ENCODE measurements around the gene ADCY5.

Gene ADCY5

GRCh38 chr3:123386477-123387040, 62.3 kb downstream of the ADCY5 start:
- no peak for DNase-seq (ENCODE audit: low read depth in 2 of 2)

- DNase-seq (ENCODE audit: low read depth in 2 of 2), result no peak
Observed at GRCh38 chr3:123385981-123386380, 62.9 kb downstream of the ADCY5 start.

GRCh38 chr3:123385499-123385898, 63.4 kb downstream of the ADCY5 start:
- DNase-seq (ENCODE audit: low read depth in 2 of 2), result no peak

- no peak for DNase-seq (ENCODE audit: low read depth in 2 of 2)
Observed at GRCh38 chr3:123385001-123385401, 63.9 kb downstream of the ADCY5 start.

GRCh38 chr3:123384256-123384655, 64.6 kb downstream of the ADCY5 start:
- no peak for DNase-seq (ENCODE audit: low read depth in 2 of 2)

DNA sequence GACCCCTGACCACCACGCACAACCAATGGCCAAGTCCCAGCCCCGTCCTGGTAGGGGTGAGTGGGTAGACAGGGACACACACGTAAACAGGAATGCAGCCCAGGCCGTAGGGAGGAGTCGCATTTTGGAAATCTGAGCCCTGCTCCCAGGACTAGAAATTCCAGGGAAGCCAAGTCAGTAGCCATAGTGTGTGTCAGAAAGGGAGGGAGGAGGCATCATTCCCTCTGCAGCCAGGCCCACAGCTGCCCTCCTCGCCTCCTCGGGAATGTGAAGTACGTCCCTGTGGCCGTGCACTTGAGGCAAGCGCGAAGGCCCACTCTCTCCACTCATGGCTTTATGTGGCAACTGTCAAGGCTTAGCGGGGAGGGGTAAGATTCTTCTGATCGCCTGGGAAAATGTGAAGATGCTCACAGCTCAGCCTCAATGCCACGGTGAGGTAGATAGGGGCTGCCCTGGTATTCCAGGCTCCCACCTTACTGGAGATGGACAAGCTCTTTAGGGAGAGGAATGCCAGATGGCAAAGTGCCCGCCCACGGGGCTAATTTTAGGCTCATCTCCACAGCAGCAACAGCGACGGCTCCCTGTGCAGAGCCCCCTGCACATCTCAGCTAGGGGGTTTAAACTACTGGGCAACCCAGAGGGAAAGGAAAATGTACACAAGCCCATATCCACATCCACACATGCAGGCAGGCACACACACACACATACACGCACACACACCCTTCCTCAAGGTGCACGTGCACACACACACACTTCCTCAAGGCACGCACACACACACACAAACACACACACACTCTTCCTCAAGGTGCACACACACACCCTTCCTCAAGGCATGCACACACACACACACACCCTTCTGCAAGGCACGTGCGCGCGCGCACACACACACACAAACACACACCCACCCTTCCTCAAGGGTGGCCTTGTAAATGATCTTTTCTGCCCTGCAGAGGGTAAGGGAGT, 65.5 kb downstream of the ADCY5 start:
- no peak for DNase-seq (ENCODE audit: low read depth in 2 of 2)

DNA sequence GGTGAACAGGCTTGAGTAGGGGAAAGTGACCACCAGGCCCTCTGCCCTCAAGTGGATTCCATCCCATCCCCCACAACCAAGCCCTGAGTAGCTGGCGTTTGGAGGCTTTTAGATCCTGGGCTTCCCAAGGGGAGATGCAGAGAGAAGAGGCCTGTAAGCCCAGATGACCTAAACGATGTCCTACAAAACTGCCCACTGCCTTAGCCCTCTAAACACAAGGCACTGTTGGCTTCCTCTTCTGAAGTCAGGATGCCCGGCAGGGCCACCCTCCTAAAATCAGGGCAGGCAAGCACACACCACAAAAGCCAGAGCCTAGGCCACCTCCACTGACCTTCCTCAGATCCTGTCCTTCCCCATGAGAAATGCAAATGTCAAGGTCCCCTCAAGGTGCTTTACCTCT, 68.6 kb downstream of the ADCY5 start:
- no peak for DNase-seq (ENCODE audit: low read depth in 2 of 2)

GRCh38 chr3:123379041-123379830, 69.7 kb downstream of the ADCY5 start:
- DNase-seq (ENCODE audit: low read depth in 2 of 2), result no peak

DNA sequence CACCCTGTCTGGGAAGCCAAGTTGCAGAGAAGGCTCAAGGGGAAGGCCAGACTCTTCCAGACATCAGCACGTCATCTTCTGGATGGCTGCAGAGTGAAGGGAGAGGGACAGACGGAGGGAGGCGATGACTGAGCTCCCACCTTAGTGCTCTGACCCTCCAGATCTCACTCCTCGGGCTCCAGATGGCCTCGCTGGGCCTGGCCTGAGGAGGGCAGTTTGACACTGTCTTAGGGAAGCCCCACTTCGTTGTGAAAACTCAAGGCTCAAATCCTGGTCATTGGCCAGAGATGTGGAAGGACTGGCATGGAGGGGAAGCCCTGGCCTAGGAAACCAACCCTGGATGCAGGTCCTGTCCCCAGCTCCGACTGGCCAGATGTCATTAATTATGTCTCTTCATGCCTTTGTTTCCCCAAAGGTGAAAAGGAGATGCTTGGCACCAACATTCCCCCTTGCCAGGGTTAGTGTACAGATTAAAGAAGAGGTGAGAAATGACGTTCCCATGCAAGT, 70.4 kb downstream of the ADCY5 start:
- no peak for DNase-seq (ENCODE audit: low read depth in 2 of 2)

GRCh38 chr3:123377243-123377740, 71.6 kb downstream of the ADCY5 start:
- DNase-seq (ENCODE audit: low read depth in 2 of 2), result no peak

DNA sequence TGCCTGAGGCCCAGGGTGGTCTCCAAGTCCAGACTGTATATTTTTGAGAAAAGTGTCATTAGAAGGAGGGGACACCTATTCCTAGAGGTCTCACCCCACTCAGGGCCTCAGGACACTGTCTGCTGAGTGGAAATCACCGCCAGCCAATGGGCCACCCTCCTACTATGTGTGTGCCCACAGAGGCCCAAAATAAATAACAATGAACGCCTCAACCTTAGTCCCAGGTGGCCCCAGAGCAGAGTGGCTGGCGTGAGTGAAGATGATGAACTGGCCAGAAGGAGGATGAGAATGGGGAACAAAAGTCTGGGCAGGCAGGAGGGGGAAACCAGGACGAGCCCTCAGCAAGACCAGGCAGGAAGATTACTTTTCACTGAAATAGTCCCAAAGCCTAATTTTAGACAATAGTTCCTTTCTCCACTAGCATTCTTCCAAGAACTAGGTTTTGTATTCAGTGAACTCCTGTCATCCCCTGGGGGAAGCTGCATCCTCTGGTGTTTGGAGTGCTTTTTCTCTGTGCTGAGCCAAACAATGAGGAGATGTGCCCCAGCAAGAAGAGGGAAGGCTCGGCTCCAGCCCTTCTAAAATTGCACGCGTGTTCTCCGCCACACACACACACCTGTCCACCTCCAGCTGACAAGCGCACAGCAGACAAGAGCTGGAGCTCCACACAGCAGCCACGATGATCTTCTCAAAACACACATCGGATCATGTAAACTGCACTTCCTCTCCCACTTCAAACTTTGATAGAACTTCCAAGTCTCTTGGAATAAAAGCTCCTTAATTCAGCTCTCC, 72.2 kb downstream of the ADCY5 start:
- no peak for DNase-seq (ENCODE audit: low read depth in 2 of 2)

DNA sequence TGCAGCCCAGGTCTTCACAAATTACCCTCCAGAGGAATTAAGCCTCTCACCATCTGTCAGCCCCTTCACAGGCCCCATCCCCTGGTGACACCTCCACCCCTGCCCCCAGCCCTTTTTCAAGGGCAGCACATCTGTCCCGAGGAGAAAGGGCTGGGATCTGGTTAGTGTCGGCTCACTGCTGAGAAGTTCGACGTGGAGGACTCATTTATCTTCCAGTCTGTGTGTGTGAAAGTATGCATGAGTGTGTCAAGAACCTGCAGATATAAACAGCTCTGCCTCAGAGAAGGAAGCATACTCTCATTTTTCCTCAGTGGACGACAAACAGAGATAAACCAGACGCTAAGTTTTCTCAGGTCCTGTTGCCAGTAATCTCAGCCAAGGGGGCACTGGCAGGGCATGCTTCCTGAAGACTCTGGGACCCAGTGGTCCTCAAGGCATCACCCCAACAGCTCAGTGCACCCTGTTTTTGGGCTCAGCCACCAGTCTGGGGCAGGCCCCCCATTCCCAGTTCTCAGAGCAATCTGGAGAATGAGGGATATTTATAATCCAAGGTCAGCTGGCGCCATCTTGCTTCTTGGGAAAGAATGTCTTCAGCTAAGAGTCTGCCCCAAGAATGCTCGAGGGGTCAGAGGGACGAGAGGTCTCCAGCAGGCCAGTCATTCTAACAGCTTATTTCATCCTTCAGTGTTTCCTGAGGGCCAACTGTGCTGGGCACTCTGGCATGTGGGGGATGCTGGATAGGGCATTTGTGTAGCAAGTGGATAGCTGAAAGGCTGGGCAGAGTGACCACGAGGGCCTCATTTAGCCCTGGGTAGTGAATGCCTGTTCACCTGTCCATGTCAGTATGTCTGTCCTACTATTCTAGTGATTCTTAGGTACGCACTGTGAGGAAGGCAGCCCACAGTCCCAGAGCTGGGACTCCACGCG, 73.6 kb downstream of the ADCY5 start:
- DNase-seq (ENCODE audit: low read depth in 2 of 2), result no peak

DNA sequence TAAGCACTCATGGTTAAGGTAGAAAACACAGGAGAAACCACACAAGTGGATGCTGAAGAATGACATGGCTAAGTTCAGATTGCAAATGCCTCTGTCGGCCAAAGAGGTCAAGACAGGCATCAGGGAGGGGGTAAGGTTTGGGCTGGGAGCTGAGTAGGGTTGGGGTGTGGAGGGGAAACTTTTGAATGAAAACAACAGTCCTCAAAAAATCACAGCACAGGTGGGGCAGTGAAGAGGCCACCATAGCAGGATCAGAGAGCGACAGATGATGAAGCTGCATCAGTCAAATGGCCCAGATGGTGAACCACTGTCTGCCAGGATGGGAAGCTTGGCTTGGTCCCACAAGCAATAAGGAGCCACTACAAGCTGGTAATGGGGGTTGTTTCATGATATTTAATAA, 74.9 kb downstream of the ADCY5 start:
- DNase-seq (ENCODE audit: low read depth in 2 of 2), result no peak

- DNase-seq (ENCODE audit: low read depth in 2 of 2), result no peak
Observed at GRCh38 chr3:123373474-123373987, 75.4 kb downstream of the ADCY5 start.

- no peak for DNase-seq (ENCODE audit: low read depth in 2 of 2)
Observed at GRCh38 chr3:123372686-123373473, 76.0 kb downstream of the ADCY5 start.

- DNase-seq (ENCODE audit: low read depth in 2 of 2), result no peak
Observed at GRCh38 chr3:123371859-123372685, 76.8 kb downstream of the ADCY5 start.

DNA sequence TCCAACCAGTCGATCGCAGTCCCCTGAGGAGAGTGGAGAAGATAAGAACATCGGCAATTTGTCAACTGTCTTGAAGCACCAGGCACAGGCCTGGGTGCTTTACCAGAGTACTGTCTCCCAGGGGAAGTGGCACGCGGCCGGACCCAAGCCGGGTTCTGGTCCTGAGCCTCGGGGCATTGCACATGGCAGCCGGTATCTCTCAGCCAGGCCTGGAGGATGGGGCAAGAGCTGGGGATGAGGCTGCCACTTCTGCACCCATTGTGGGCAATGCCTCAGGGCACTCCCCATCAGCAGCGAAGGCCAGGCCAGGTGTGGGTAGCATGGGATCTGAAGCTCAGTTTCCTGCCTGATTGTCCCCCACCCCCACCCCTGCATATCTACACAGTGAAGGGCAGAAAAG, 77.5 kb downstream of the ADCY5 start:
- DNase-seq (ENCODE audit: low read depth in 2 of 2), result no peak

- DNase-seq (ENCODE audit: low read depth in 2 of 2), result no peak
Observed at GRCh38 chr3:123370819-123371218, 78.1 kb downstream of the ADCY5 start.

Measured in fibroblast of skin of left quadriceps (primary cell).